Measurements from ENCODE around the gene RAB9B.

Gene RAB9B

GRCh38 chrX:103831803-103832544 is at the start of gene RAB9B:
Gene RAB9B (minus strand): TSS chrX:103832257. CDS start chrX:103825784, 6,473 bp downstream.
- Histone ChIP-seq H3K4me3 (ENCODE audit: insufficient read length, low read depth) (peak within 1 kb of the TSS; percentile 58), H3K4me1 (ENCODE audit: insufficient read depth, insufficient read length) (peaks cover 3% of the 10 kb centered on the region), H3K36me3 (ENCODE audit: insufficient read depth, insufficient read length, low read length) (no peaks in the 10 kb centered on the region), H3K9ac (ENCODE audit: insufficient read length, low read depth) (peak within 1 kb of the TSS; percentile 73), H3K27me3 (ENCODE audit: insufficient read depth, insufficient read length) (peaks cover 40% of the 10 kb centered on the region), H3K9me3 (ENCODE audit: insufficient read depth, low read length) (no peaks in the 10 kb centered on the region)
- DNase-seq (ENCODE audit: low read depth, low spot score), result peak; percentile 39
- no peak for TF ChIP-seq YY1 (IDR thresholded peaks at IDR 0.05; ENCODE audit: insufficient read depth, insufficient read length)
- TF ChIP-seq ZNF274 (IDR thresholded peaks at IDR 0.05; ENCODE audit: low read depth, low read length), result no peak
- no peak for TF ChIP-seq SUZ12 (IDR thresholded peaks at IDR 0.05; ENCODE audit: extremely low read depth, insufficient read depth, insufficient read length)

GRCh38 chrX:103879339-103879738 is 47.3 kb upstream of the RAB9B start:
- DNase-seq (ENCODE audit: low read depth, low spot score), result no peak
- no peaks in the 10 kb centered on the region for H3K36me3 ChIP-seq (ENCODE audit: insufficient read depth, insufficient read length, low read length)
- H3K9ac ChIP-seq (ENCODE audit: insufficient read length, low read depth), result no peak overlapping the region
- H3K4me1 ChIP-seq (ENCODE audit: insufficient read depth, insufficient read length), result no peaks in the 10 kb centered on the region
- no peak overlapping the region for H3K4me3 ChIP-seq (ENCODE audit: insufficient read length, low read depth)
- no peaks in the 10 kb centered on the region for H3K9me3 ChIP-seq (ENCODE audit: insufficient read depth, low read length)
- TF ChIP-seq ZNF274 (IDR thresholded peaks at IDR 0.05; ENCODE audit: low read depth, low read length) (no peak), SUZ12 (IDR thresholded peaks at IDR 0.05; ENCODE audit: extremely low read depth, insufficient read depth, insufficient read length) (no peak), YY1 (IDR thresholded peaks at IDR 0.05; ENCODE audit: insufficient read depth, insufficient read length) (no peak)
- no peaks in the 10 kb centered on the region for H3K27me3 ChIP-seq (ENCODE audit: insufficient read depth, insufficient read length)

GRCh38 chrX:103878466-103879122 is 46.5 kb upstream of the RAB9B start:
- H3K4me3 ChIP-seq (ENCODE audit: insufficient read length, low read depth), result no peak overlapping the region
- peak; percentile 52 for DNase-seq (ENCODE audit: low read depth, low spot score)

GRCh38 chrX:103877571-103877970 is 45.5 kb upstream of the RAB9B start:
- no peaks in the 10 kb centered on the region for H3K36me3 ChIP-seq (ENCODE audit: insufficient read depth, insufficient read length, low read length)
- no peaks in the 10 kb centered on the region for H3K27me3 ChIP-seq (ENCODE audit: insufficient read depth, insufficient read length)
- no peak overlapping the region for H3K4me3 ChIP-seq (ENCODE audit: insufficient read length, low read depth)
- DNase-seq (ENCODE audit: low read depth, low spot score), result no peak
- no peaks in the 10 kb centered on the region for H3K9me3 ChIP-seq (ENCODE audit: insufficient read depth, low read length)
- H3K9ac ChIP-seq (ENCODE audit: insufficient read length, low read depth), result no peak overlapping the region
- no peak for TF ChIP-seq YY1 (IDR thresholded peaks at IDR 0.05; ENCODE audit: insufficient read depth, insufficient read length)
- no peak for TF ChIP-seq SUZ12 (IDR thresholded peaks at IDR 0.05; ENCODE audit: extremely low read depth, insufficient read depth, insufficient read length)
- no peak for TF ChIP-seq ZNF274 (IDR thresholded peaks at IDR 0.05; ENCODE audit: low read depth, low read length)
- no peaks in the 10 kb centered on the region for H3K4me1 ChIP-seq (ENCODE audit: insufficient read depth, insufficient read length)

More at GRCh38 chrX:103878466-103879122, 46.5 kb upstream of the RAB9B start:
- no peaks in the 10 kb centered on the region for H3K27me3 ChIP-seq (ENCODE audit: insufficient read depth, insufficient read length)
- H3K36me3 ChIP-seq (ENCODE audit: insufficient read depth, insufficient read length, low read length), result no peaks in the 10 kb centered on the region
- no peak for TF ChIP-seq ZNF274 (IDR thresholded peaks at IDR 0.05; ENCODE audit: low read depth, low read length)
- no peak for TF ChIP-seq SUZ12 (IDR thresholded peaks at IDR 0.05; ENCODE audit: extremely low read depth, insufficient read depth, insufficient read length)
- TF ChIP-seq YY1 (IDR thresholded peaks at IDR 0.05; ENCODE audit: insufficient read depth, insufficient read length), result no peak
- no peaks in the 10 kb centered on the region for H3K9me3 ChIP-seq (ENCODE audit: insufficient read depth, low read length)
- no peak overlapping the region for H3K9ac ChIP-seq (ENCODE audit: insufficient read length, low read depth)
- H3K4me1 ChIP-seq (ENCODE audit: insufficient read depth, insufficient read length), result no peaks in the 10 kb centered on the region

GRCh38 chrX:103864886-103865534 is 33.0 kb upstream of the RAB9B start:
- no peak for TF ChIP-seq ZNF274 (IDR thresholded peaks at IDR 0.05; ENCODE audit: low read depth, low read length)
- no peak for TF ChIP-seq YY1 (IDR thresholded peaks at IDR 0.05; ENCODE audit: insufficient read depth, insufficient read length)

GRCh38 chrX:103864149-103864548 is 32.1 kb upstream of the RAB9B start:
- no peak overlapping the region for H3K9ac ChIP-seq (ENCODE audit: insufficient read length, low read depth)
- no peaks in the 10 kb centered on the region for H3K27me3 ChIP-seq (ENCODE audit: insufficient read depth, insufficient read length)
- no peak for DNase-seq (ENCODE audit: low read depth, low spot score)
- no peaks in the 10 kb centered on the region for H3K36me3 ChIP-seq (ENCODE audit: insufficient read depth, insufficient read length, low read length)
- H3K4me3 ChIP-seq (ENCODE audit: insufficient read length, low read depth), result no peak overlapping the region
- H3K9me3 ChIP-seq (ENCODE audit: insufficient read depth, low read length), result no peaks in the 10 kb centered on the region
- TF ChIP-seq SUZ12 (IDR thresholded peaks at IDR 0.05; ENCODE audit: extremely low read depth, insufficient read depth, insufficient read length) (no peak), ZNF274 (IDR thresholded peaks at IDR 0.05; ENCODE audit: low read depth, low read length) (no peak), YY1 (IDR thresholded peaks at IDR 0.05; ENCODE audit: insufficient read depth, insufficient read length) (no peak)
- no peaks in the 10 kb centered on the region for H3K4me1 ChIP-seq (ENCODE audit: insufficient read depth, insufficient read length)

More at GRCh38 chrX:103864886-103865534, 33.0 kb upstream of the RAB9B start:
- H3K4me3 ChIP-seq (ENCODE audit: insufficient read length, low read depth), result no peak overlapping the region
- no peaks in the 10 kb centered on the region for H3K9me3 ChIP-seq (ENCODE audit: insufficient read depth, low read length)
- no peak for DNase-seq (ENCODE audit: low read depth, low spot score)
- H3K4me1 ChIP-seq (ENCODE audit: insufficient read depth, insufficient read length), result no peaks in the 10 kb centered on the region
- no peaks in the 10 kb centered on the region for H3K36me3 ChIP-seq (ENCODE audit: insufficient read depth, insufficient read length, low read length)
- no peaks in the 10 kb centered on the region for H3K27me3 ChIP-seq (ENCODE audit: insufficient read depth, insufficient read length)
- no peak overlapping the region for H3K9ac ChIP-seq (ENCODE audit: insufficient read length, low read depth)

- Histone ChIP-seq H3K27me3 (ENCODE audit: insufficient read depth, insufficient read length) (no peaks in the 10 kb centered on the region), H3K9ac (ENCODE audit: insufficient read length, low read depth) (no peak overlapping the region), H3K9me3 (ENCODE audit: insufficient read depth, low read length) (no peaks in the 10 kb centered on the region), H3K4me3 (ENCODE audit: insufficient read length, low read depth) (no peak overlapping the region), H3K36me3 (ENCODE audit: insufficient read depth, insufficient read length, low read length) (no peaks in the 10 kb centered on the region), H3K4me1 (ENCODE audit: insufficient read depth, insufficient read length) (no peaks in the 10 kb centered on the region)
- no peak for DNase-seq (ENCODE audit: low read depth, low spot score)
- no peak for TF ChIP-seq YY1 (IDR thresholded peaks at IDR 0.05; ENCODE audit: insufficient read depth, insufficient read length)
- no peak for TF ChIP-seq ZNF274 (IDR thresholded peaks at IDR 0.05; ENCODE audit: low read depth, low read length)
- no peak for TF ChIP-seq SUZ12 (IDR thresholded peaks at IDR 0.05; ENCODE audit: extremely low read depth, insufficient read depth, insufficient read length)
These were observed 29.1 kb upstream of the RAB9B start for GRCh38 chrX:103861200-103861599.

All from NT2/D1 (cell line).